CD14-positive monocyte (primary cell): ENCODE data around the gene ZWINT. TPM values are rescaled to one million over a fixed set of nuclear protein-coding genes. Genes with fewer than 3 reads are reported as not detected.

Experiments used
- DNase-seq, 3 donors: peaks; one replicate each; pipeline ENCODE4 v3.0.0-alpha.2; 2011 to 2022
- H2AFZ ChIP-seq: 2 replicates; pipeline ENCODE4 v1.6.0; 2012; ENCODE audit warnings: mild to moderate bottlenecking, low read depth, low read length, inconsistent platforms; ENCODE audit not compliant: insufficient read depth, poor library complexity, severe bottlenecking
- H3K27ac ChIP-seq, 2 donors: 1 replicate in 1 of 2; 2 replicates in 1 of 2; pipeline ENCODE4 v1.5.1; 2012 to 2013; ENCODE audit warnings: low read length in 2 of 2, control low read depth in 1 of 2, inconsistent platforms in 1 of 2, low read depth in 1 of 2, mild to moderate bottlenecking in 1 of 2
- H3K27me3 ChIP-seq, 2 donors: one replicate each; pipeline versions ENCODE4 v1.6.0 to v1.6.1; 2011 to 2013; ENCODE audit warnings: low read length in 2 of 2; ENCODE audit not compliant: control insufficient read depth in 2 of 2, insufficient read depth in 2 of 2
- H3K36me3 ChIP-seq, 2 donors: replicated peaks in 1 of 2; 1 replicate in 1 of 2; 2 replicates in 1 of 2; pipeline versions ENCODE4 v1.5.1 to v1.6.1; 2012 to 2013; ENCODE audit warnings: low read length in 2 of 2, control low read depth in 1 of 2, inconsistent platforms in 1 of 2, mild to moderate bottlenecking in 1 of 2; ENCODE audit not compliant: insufficient read depth in 2 of 2, control insufficient read depth in 1 of 2
- H3K4me1 ChIP-seq, 2 donors: 1 replicate in 1 of 2; 2 replicates in 1 of 2; pipeline versions ENCODE4 v1.5.1 to v1.6.1; 2012 to 2013; ENCODE audit warnings: low read length in 2 of 2, control low read depth in 1 of 2, inconsistent platforms in 1 of 2, mild to moderate bottlenecking in 1 of 2, moderate library complexity in 1 of 2; ENCODE audit not compliant: insufficient read depth in 2 of 2, control insufficient read depth in 1 of 2
- H3K4me2 ChIP-seq: replicated peaks from 2 replicates; pipeline ENCODE3; 2012; ENCODE audit warnings: low read length, moderate library complexity, mild to moderate bottlenecking; ENCODE audit not compliant: poor library complexity, severe bottlenecking; ENCODE audit errors: extremely low read depth
- H3K4me3 ChIP-seq, 3 experiments: fragments of 200-600 bp in 1 of 3; sonication (generic) in 1 of 3; replicated peaks in 1 of 3; 1 replicate in 2 of 3; 2 replicates in 1 of 3; pipeline ENCODE4 v1.5.1; 2011 to 2013; ENCODE audit warnings: low read length in 3 of 3, mild to moderate bottlenecking in 3 of 3, control low read depth in 2 of 3, low read depth in 2 of 3, inconsistent platforms in 1 of 3, moderate library complexity in 1 of 3
- H3K79me2 ChIP-seq: 2 replicates; pipeline ENCODE4 v1.6.0; 2012; ENCODE audit warnings: mild to moderate bottlenecking, control low read depth, inconsistent platforms, low read length, moderate library complexity; ENCODE audit not compliant: insufficient read depth
- H3K9ac ChIP-seq: 2 replicates; pipeline ENCODE4 v1.6.0; 2017; ENCODE audit warnings: low read length, mild to moderate bottlenecking; ENCODE audit not compliant: insufficient read depth, poor library complexity, severe bottlenecking
- H3K9me3 ChIP-seq, 2 donors: replicated peaks in 1 of 2; 1 replicate in 1 of 2; 2 replicates in 1 of 2; pipeline versions ENCODE4 v1.5.1 to v1.6.1; 2012 to 2013; ENCODE audit warnings: low read length in 2 of 2, control low read depth in 1 of 2; ENCODE audit not compliant: control insufficient read depth in 1 of 2, insufficient read depth in 1 of 2
- H4K20me1 ChIP-seq: 2 replicates; pipeline ENCODE4 v1.6.0; 2012; ENCODE audit warnings: mild to moderate bottlenecking, low read length, control low read depth, moderate library complexity; ENCODE audit not compliant: insufficient read depth
- H3K27ac Mint-ChIP-seq, 7 donors: one replicate each; pipeline ENCODE4 v1.8.0; 2020; ENCODE audit warnings: mild to moderate bottlenecking in 7 of 7, mixed read lengths in 7 of 7, moderate library complexity in 6 of 7, inconsistent platforms in 2 of 7
- H3K27me3 Mint-ChIP-seq, 3 donors: one replicate each; pipeline ENCODE4 v1.8.0; 2021 to 2022; ENCODE audit warnings: low read depth in 3 of 3, mild to moderate bottlenecking in 3 of 3, mixed read lengths in 3 of 3, moderate library complexity in 3 of 3, inconsistent platforms in 1 of 3
- H3K36me3 Mint-ChIP-seq, 2 donors: one replicate each; pipeline ENCODE4 v1.8.0; 2020; ENCODE audit warnings: mixed read lengths in 2 of 2, inconsistent platforms in 1 of 2, mild to moderate bottlenecking in 1 of 2
- H3K4me1 Mint-ChIP-seq: one replicate; pipeline ENCODE4 v1.8.0; 2020; ENCODE audit warnings: mild to moderate bottlenecking, mixed read lengths
- H3K4me3 Mint-ChIP-seq, 2 donors: one replicate each; pipeline ENCODE4 v1.8.0; 2020; ENCODE audit warnings: mild to moderate bottlenecking in 2 of 2, mixed read lengths in 2 of 2, moderate library complexity in 1 of 2
- H3K9me3 Mint-ChIP-seq, 7 donors: one replicate each; pipeline ENCODE4 v1.8.0; 2020 to 2022; ENCODE audit warnings: mixed read lengths in 7 of 7, mild to moderate bottlenecking in 6 of 7, moderate library complexity in 6 of 7, inconsistent platforms in 2 of 7
- CTCF ChIP-seq: fragments of 200-600 bp; IDR thresholded peaks from one replicate; pipeline ENCODE4 v1.8.0; 2022; ENCODE audit warnings: antibody characterized with exemption, mild to moderate bottlenecking
- WGBS: methylation state at CpG from one replicate; pipeline ENCODE4 v1.1.5; 2013; ENCODE audit warnings: missing lambda C conversion rate; ENCODE audit not compliant: insufficient coverage; 5-methylcytosine and 5-hydroxymethylcytosine counted together
- intact Hi-C, 2 donors: fragments of 100-400 bp; cut with micrococcal nuclease; formaldehyde crosslinking; loops; one replicate each; pipeline versions ENCODE4 v1.15.0 to v1.15.1; 2023
- polyA plus RNA-seq, 3 donors: library from polyadenylated mRNA; depleted of rRNA in 1 of 3; unstranded in 2 of 3; stranded (reverse) in 1 of 3; fragments of 300-500 nt in 2 of 3; fragments of >200 nt in 1 of 3; fragmentation: Illumina TruSeq in 2 of 3; gene quantifications; 1 replicate in 2 of 3; 2 replicates in 1 of 3; pipeline ENCODE4 v1.2.3, GENCODE V29; 2012 to 2021

The ZWINT gene
- polyA plus RNA-seq, 3 donors = 0.43 to 1.3 (median 1.1) TPM

GRCh38 chr10:56327118-56327517 lies 33.9 kb downstream of the ZWINT start:
- H3K4me1 ChIP-seq = no peaks in the 10 kb centered on the region
- no peak overlapping the region for H3K4me2 ChIP-seq
- no peak overlapping the region for H3K27ac ChIP-seq
- no peak overlapping the region for H3K4me3 Mint-ChIP-seq
- no peaks in the 10 kb centered on the region for H3K27me3 Mint-ChIP-seq
- no peaks in the 10 kb centered on the region for H3K27me3 ChIP-seq
- no peaks in the 10 kb centered on the region for H3K36me3 ChIP-seq
- intact Hi-C loops = no loop called here
- H3K4me1 Mint-ChIP-seq = no peaks in the 10 kb centered on the region
- no peaks in the 10 kb centered on the region for H3K36me3 Mint-ChIP-seq
- WGBS = no CpG with 5 or more reads among the region's 3 CpGs
- H3K79me2 ChIP-seq = no peaks in the 10 kb centered on the region
- no peaks in the 10 kb centered on the region for H4K20me1 ChIP-seq
- no peak for TF ChIP-seq CTCF
- no peak overlapping the region for H3K4me3 ChIP-seq
- no peak for DNase-seq
- H3K27ac Mint-ChIP-seq = no peak overlapping the region
- no peaks in the 10 kb centered on the region for H3K9me3 ChIP-seq
- H2AFZ ChIP-seq = no peak overlapping the region
- H3K9me3 Mint-ChIP-seq = peaks cover 0 to 4% (median 3%) of the 10 kb centered on the region in 7 donors
- H3K9ac ChIP-seq = no peak overlapping the region

- Mint-ChIP-seq H3K36me3 (no peaks in the 10 kb centered on the region), H3K4me1 (no peaks in the 10 kb centered on the region), H3K27ac (no peak overlapping the region), H3K27me3 (no peaks in the 10 kb centered on the region), H3K4me3 (no peak overlapping the region), H3K9me3 (peaks cover 0 to 11% (median 3%) of the 10 kb centered on the region in 7 donors)
- no peak for DNase-seq
- Histone ChIP-seq H3K4me2 (no peak overlapping the region), H4K20me1 (no peaks in the 10 kb centered on the region), H3K9me3 (peaks cover 0 to 9% of the 10 kb centered on the region in 2 donors), H2AFZ (no peak overlapping the region), H3K79me2 (no peaks in the 10 kb centered on the region), H3K4me1 (no peaks in the 10 kb centered on the region), H3K27ac (no peak overlapping the region), H3K9ac (no peak overlapping the region), H3K4me3 (no peak overlapping the region), H3K27me3 (no peaks in the 10 kb centered on the region), H3K36me3 (no peaks in the 10 kb centered on the region)
- no peak for TF ChIP-seq CTCF
- intact Hi-C loops = no loop called here
Measured at GRCh38 chr10:56319386-56319785, 41.7 kb downstream of the ZWINT start.
